Osteoblast (primary cell): Measurements from ENCODE around the gene RPS29. TPM values are rescaled to one million over a fixed set of nuclear protein-coding genes. Genes with fewer than 3 reads are reported as not detected.

ENCODE experiments used
- DNase-seq: peaks from one replicate; pipeline ENCODE4 v3.0.0; 2011; ENCODE audit warnings: low spot score, mixed read lengths; ENCODE audit not compliant: insufficient read length; ENCODE audit errors: missing footprints
- H2AFZ ChIP-seq: 2 replicates; pipeline ENCODE4 v1.6.0; 2011; ENCODE audit warnings: mild to moderate bottlenecking, low read length
- H3K27ac ChIP-seq: 2 replicates; pipeline ENCODE4 v1.5.1; 2011; ENCODE audit warnings: mild to moderate bottlenecking, low read depth, low read length, moderate library complexity
- H3K27me3 ChIP-seq: 2 replicates; pipeline ENCODE4 v1.6.0; 2012; ENCODE audit warnings: mild to moderate bottlenecking, control low read depth, inconsistent platforms, low read length, moderate library complexity; ENCODE audit not compliant: insufficient read depth
- H3K36me3 ChIP-seq: 2 replicates; pipeline ENCODE4 v1.5.1; 2011; ENCODE audit warnings: mild to moderate bottlenecking, low read length, control low read depth, moderate library complexity; ENCODE audit not compliant: insufficient read depth
- H3K4me1 ChIP-seq: 2 replicates; pipeline ENCODE4 v1.5.1; 2011; ENCODE audit warnings: mild to moderate bottlenecking, low read length, control low read depth, moderate library complexity; ENCODE audit not compliant: insufficient read depth
- H3K4me2 ChIP-seq: 2 replicates; pipeline ENCODE4 v1.6.0; 2011; ENCODE audit warnings: mild to moderate bottlenecking, low read length; ENCODE audit not compliant: insufficient read depth
- H3K4me3 ChIP-seq: fragments of 200-600 bp; sonication (generic); 3 replicates; pipeline ENCODE4 v1.5.1; 2012; ENCODE audit warnings: mild to moderate bottlenecking, low read length, inconsistent platforms; ENCODE audit not compliant: insufficient read depth
- H3K79me2 ChIP-seq: 2 replicates; pipeline ENCODE4 v1.6.0; 2012; ENCODE audit warnings: mild to moderate bottlenecking, low read length, control low read depth, inconsistent platforms; ENCODE audit not compliant: insufficient read depth
- H3K9me3 ChIP-seq: 2 replicates; pipeline ENCODE4 v1.5.1; 2011; ENCODE audit warnings: low read depth, low read length, control low read depth
- H4K20me1 ChIP-seq: 2 replicates; pipeline ENCODE4 v1.6.0; 2012; ENCODE audit warnings: mild to moderate bottlenecking, low read length, control low read depth; ENCODE audit not compliant: insufficient read depth
- CTCF ChIP-seq: IDR thresholded peaks from 2 replicates; pipeline ENCODE4 v1.5.1; 2011; ENCODE audit warnings: mild to moderate bottlenecking, low read depth, low read length, moderate library complexity; ENCODE audit errors: extremely low read depth
- total RNA-seq: library from RNA; depleted of rRNA; stranded (reverse); fragments of >200 nt; gene quantifications from 2 replicates; pipeline ENCODE4 v1.2.3, GENCODE V29; 2012

Gene RPS29
- total RNA-seq, 1 donor, result 4,153 TPM

- H3K27me3 ChIP-seq, result no peaks in the 10 kb centered on the region
- H3K9me3 ChIP-seq, result no peaks in the 10 kb centered on the region
- H3K4me1 ChIP-seq, result peaks cover 44% of the 10 kb centered on the region
- no peak overlapping the region for H3K4me3 ChIP-seq
- peaks cover 26% of the 10 kb centered on the region for H4K20me1 ChIP-seq
- DNase-seq, result no peak
- H3K4me2 ChIP-seq, result peak overlapping the region; percentile 54
- no peak for TF ChIP-seq CTCF
- no peak overlapping the region for H2AFZ ChIP-seq
- H3K27ac ChIP-seq, result peak overlapping the region; percentile 52
- H3K36me3 ChIP-seq, result peaks cover 23% of the 10 kb centered on the region
- H3K79me2 ChIP-seq, result peaks cover 48% of the 10 kb centered on the region
Measured at GRCh38 chr14:49617852-49618519, 31.8 kb upstream of the RPS29 start.

GRCh38 chr14:49615776-49616175 lies 29.6 kb upstream of the RPS29 start:
- Histone ChIP-seq H3K4me3 (no peak overlapping the region), H3K27ac (no peak overlapping the region), H3K36me3 (peaks cover 23% of the 10 kb centered on the region), H3K27me3 (no peaks in the 10 kb centered on the region), H3K79me2 (peaks cover 26% of the 10 kb centered on the region), H3K4me1 (peaks cover 32% of the 10 kb centered on the region), H3K9me3 (no peaks in the 10 kb centered on the region), H4K20me1 (peaks cover 14% of the 10 kb centered on the region), H3K4me2 (no peak overlapping the region), H2AFZ (no peak overlapping the region)
- DNase-seq, result no peak
- TF ChIP-seq CTCF, result no peak

GRCh38 chr14:49614196-49614595 lies 28.0 kb upstream of the RPS29 start:
- Histone ChIP-seq H3K9me3 (no peaks in the 10 kb centered on the region), H4K20me1 (peaks cover 14% of the 10 kb centered on the region), H3K4me1 (peaks cover 26% of the 10 kb centered on the region), H3K4me3 (no peak overlapping the region), H3K4me2 (no peak overlapping the region), H3K27me3 (no peaks in the 10 kb centered on the region), H3K79me2 (peaks cover 12% of the 10 kb centered on the region), H3K36me3 (peaks cover 23% of the 10 kb centered on the region), H2AFZ (no peak overlapping the region), H3K27ac (no peak overlapping the region)
- DNase-seq, result no peak
- no peak for TF ChIP-seq CTCF

GRCh38 chr14:49612671-49613070 lies 26.5 kb upstream of the RPS29 start:
- DNase-seq, result no peak
- no peaks in the 10 kb centered on the region for H3K9me3 ChIP-seq
- H3K36me3 ChIP-seq, result peaks cover 13% of the 10 kb centered on the region
- no peak overlapping the region for H2AFZ ChIP-seq
- H4K20me1 ChIP-seq, result peaks cover 1% of the 10 kb centered on the region
- no peak overlapping the region for H3K4me3 ChIP-seq
- TF ChIP-seq CTCF, result no peak
- H3K27me3 ChIP-seq, result no peaks in the 10 kb centered on the region
- H3K79me2 ChIP-seq, result peaks cover 3% of the 10 kb centered on the region
- H3K4me2 ChIP-seq, result no peak overlapping the region
- H3K4me1 ChIP-seq, result peaks cover 12% of the 10 kb centered on the region
- no peak overlapping the region for H3K27ac ChIP-seq
